ENCODE measurements around the gene PIK3R6.

DNA sequence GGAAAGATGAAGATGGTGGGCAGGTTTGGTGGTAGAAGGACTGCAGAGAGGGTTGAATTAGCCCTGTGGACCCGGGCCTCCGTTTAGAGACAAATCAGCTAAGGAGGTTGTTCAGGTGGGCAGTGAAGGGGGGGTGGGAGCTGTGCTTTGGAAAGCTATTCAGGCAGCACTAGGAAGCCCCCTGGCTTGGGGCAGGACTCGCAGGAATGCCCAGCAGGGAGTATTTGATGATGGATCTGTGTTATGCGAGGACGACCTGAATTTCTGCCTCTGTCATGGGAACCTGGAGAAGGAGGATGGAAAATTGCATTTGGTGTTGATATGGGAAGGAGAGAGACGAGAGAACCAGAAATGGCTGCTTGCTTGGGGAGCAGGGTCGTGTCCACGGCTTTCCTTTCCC is 112.6 kb downstream of the PIK3R6 start:
- TF ChIP-seq EP300 (IDR thresholded peaks at IDR 0.05; ENCODE audit: low read depth): no peak
- TF ChIP-seq, protein P1, sequence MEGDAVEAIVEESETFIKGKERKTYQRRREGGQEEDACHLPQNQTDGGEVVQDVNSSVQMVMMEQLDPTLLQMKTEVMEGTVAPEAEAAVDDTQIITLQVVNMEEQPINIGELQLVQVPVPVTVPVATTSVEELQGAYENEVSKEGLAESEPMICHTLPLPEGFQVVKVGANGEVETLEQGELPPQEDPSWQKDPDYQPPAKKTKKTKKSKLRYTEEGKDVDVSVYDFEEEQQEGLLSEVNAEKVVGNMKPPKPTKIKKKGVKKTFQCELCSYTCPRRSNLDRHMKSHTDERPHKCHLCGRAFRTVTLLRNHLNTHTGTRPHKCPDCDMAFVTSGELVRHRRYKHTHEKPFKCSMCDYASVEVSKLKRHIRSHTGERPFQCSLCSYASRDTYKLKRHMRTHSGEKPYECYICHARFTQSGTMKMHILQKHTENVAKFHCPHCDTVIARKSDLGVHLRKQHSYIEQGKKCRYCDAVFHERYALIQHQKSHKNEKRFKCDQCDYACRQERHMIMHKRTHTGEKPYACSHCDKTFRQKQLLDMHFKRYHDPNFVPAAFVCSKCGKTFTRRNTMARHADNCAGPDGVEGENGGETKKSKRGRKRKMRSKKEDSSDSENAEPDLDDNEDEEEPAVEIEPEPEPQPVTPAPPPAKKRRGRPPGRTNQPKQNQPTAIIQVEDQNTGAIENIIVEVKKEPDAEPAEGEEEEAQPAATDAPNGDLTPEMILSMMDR (IDR thresholded peaks at IDR 0.05): no peak

Data from transverse colon (tissue), 3 donors.